Right lobe of liver (tissue), 4 donors: ENCODE results near the gene HIPK3.
"Not testable (repeated sequence)": the region's sequence is repeated elsewhere in the genome, so short reads cannot be mapped to it uniquely, and the experiment has no call there.

ENCODE experiments used
- POLR2A ChIP-seq: fragments of 450-650 bp; IDR thresholded peaks from one replicate; pipeline ENCODE4 v1.6.1; 2017; ENCODE audit warnings: antibody characterized with exemption, mild to moderate bottlenecking
- TF ChIP-seq, protein P1 (sequence below), 4 donors: fragments of 200-600 bp in 3 of 4; fragments of 450-650 bp in 1 of 4; IDR thresholded peaks; one replicate each; pipeline versions ENCODE4 v1.5.1 to v1.8.0; 2016 to 2022; ENCODE audit warnings: antibody characterized with exemption in 4 of 4, mild to moderate bottlenecking in 2 of 4
- donor health status: DM: no; HTN: no; CAD: no.
- donor health status: DM: no; HTN: no; CAD: no.
- donor health status: DM: no; HTN: yes; CAD: no.

DNA sequence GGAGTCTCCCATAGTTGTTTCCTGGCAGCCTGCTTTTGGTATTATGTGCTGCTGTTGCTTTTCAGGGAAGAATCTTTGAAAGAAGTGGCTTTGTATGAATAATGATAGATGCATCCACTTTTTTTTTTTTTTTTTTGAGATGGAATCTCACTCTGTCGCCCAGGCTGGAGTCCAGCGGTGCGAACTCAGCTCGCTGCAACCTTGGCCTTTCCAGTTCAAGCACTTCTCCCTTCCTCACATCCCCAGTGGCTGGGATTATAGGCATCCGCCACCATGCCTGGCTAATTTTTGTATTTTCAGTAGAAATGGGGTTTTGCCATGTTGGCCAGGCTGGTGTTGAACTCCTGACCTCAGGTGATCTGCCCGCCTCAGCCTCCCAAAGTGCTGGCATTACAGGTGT lies 49.6 kb downstream of the HIPK3 start:
- TF ChIP-seq, protein P1, sequence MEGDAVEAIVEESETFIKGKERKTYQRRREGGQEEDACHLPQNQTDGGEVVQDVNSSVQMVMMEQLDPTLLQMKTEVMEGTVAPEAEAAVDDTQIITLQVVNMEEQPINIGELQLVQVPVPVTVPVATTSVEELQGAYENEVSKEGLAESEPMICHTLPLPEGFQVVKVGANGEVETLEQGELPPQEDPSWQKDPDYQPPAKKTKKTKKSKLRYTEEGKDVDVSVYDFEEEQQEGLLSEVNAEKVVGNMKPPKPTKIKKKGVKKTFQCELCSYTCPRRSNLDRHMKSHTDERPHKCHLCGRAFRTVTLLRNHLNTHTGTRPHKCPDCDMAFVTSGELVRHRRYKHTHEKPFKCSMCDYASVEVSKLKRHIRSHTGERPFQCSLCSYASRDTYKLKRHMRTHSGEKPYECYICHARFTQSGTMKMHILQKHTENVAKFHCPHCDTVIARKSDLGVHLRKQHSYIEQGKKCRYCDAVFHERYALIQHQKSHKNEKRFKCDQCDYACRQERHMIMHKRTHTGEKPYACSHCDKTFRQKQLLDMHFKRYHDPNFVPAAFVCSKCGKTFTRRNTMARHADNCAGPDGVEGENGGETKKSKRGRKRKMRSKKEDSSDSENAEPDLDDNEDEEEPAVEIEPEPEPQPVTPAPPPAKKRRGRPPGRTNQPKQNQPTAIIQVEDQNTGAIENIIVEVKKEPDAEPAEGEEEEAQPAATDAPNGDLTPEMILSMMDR (IDR thresholded peaks at IDR 0.05) = not testable (repeated sequence)
- TF ChIP-seq POLR2A = not testable (repeated sequence)
